Measurements from ENCODE around the gene PEBP1.

Gene PEBP1

GRCh38 chr12:118103601-118104382 is 32.1 kb upstream of the PEBP1 start, which contains the start of gene VSIG10 (continued):
- TF ChIP-seq KLF10 (tag by site-specific recombination; IDR thresholded peaks at IDR 0.05) = peak; percentile 58
- TF ChIP-seq ZNF23 (tag by site-specific recombination; IDR thresholded peaks at IDR 0.05; ENCODE audit: borderline replicate concordance) = no peak
- no peak for TF ChIP-seq ZNF132 (tag by site-specific recombination; IDR thresholded peaks at IDR 0.05; ENCODE audit: borderline replicate concordance)
- no peak for TF ChIP-seq TCF7L2 (IDR thresholded peaks at IDR 0.05; ENCODE audit: borderline replicate concordance, low read depth, low read length)
- no peak for TF ChIP-seq ZNF37A (tag by site-specific recombination; IDR thresholded peaks at IDR 0.05)
- TF ChIP-seq ZNF449 (tag by site-specific recombination; IDR thresholded peaks at IDR 0.05) = peak; percentile 80
- no peak for TF ChIP-seq ZNF558 (tag by site-specific recombination; IDR thresholded peaks at IDR 0.05)
- no peak for TF ChIP-seq ZNF146 (tag by site-specific recombination; IDR thresholded peaks at IDR 0.05)
- TF ChIP-seq BCL11B (tag by site-specific recombination; IDR thresholded peaks at IDR 0.05; ENCODE audit: low read depth) = no peak
- TF ChIP-seq GLI2 (tag by site-specific recombination; IDR thresholded peaks at IDR 0.05; ENCODE audit: borderline replicate concordance, low read depth) = no peak
- TF ChIP-seq ZSCAN5A (tag by site-specific recombination; IDR thresholded peaks at IDR 0.05) = no peak
- no peak for TF ChIP-seq RBAK (tag by site-specific recombination; IDR thresholded peaks at IDR 0.05)
- TF ChIP-seq ZNF416 (tag by site-specific recombination; IDR thresholded peaks at IDR 0.05) = no peak
- TF ChIP-seq ZNF548 (tag by site-specific recombination; IDR thresholded peaks at IDR 0.05) = no peak
- TF ChIP-seq KLF16 (tag by site-specific recombination; IDR thresholded peaks at IDR 0.05) = peak; percentile 47; the same call in 1 of the 2 replicates
- TF ChIP-seq GLIS2 (tag by site-specific recombination; IDR thresholded peaks at IDR 0.05) = peak; percentile 78
- peak; percentile 51 for TF ChIP-seq ZSCAN30 (tag by site-specific recombination; IDR thresholded peaks at IDR 0.05)
- no peak for TF ChIP-seq SCRT2 (tag by site-specific recombination; IDR thresholded peaks at IDR 0.05)
- TF ChIP-seq, protein P1, sequence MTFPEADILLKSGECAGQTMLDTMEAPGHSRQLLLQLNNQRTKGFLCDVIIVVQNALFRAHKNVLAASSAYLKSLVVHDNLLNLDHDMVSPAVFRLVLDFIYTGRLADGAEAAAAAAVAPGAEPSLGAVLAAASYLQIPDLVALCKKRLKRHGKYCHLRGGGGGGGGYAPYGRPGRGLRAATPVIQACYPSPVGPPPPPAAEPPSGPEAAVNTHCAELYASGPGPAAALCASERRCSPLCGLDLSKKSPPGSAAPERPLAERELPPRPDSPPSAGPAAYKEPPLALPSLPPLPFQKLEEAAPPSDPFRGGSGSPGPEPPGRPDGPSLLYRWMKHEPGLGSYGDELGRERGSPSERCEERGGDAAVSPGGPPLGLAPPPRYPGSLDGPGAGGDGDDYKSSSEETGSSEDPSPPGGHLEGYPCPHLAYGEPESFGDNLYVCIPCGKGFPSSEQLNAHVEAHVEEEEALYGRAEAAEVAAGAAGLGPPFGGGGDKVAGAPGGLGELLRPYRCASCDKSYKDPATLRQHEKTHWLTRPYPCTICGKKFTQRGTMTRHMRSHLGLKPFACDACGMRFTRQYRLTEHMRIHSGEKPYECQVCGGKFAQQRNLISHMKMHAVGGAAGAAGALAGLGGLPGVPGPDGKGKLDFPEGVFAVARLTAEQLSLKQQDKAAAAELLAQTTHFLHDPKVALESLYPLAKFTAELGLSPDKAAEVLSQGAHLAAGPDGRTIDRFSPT (tag by site-specific recombination; IDR thresholded peaks at IDR 0.05) = peak; percentile 31; the same call in 1 of the 2 replicates
- TF ChIP-seq ZNF555 (tag by site-specific recombination; conservative IDR thresholded peaks at IDR 0.05) = no peak
- TF ChIP-seq ZNF518A (tag by site-specific recombination; conservative IDR thresholded peaks at IDR 0.05; ENCODE audit: low read depth) = no peak
- no peak for TF ChIP-seq MZF1 (tag by site-specific recombination; IDR thresholded peaks at IDR 0.05; ENCODE audit: borderline replicate concordance)
- no peak for TF ChIP-seq ZNF473 (tag by site-specific recombination; IDR thresholded peaks at IDR 0.05)
- TF ChIP-seq ZXDB (tag by site-specific recombination; IDR thresholded peaks at IDR 0.05) = peak; percentile 37; the same call in 1 of the 2 replicates
